ENCODE results near the gene HS6ST1. TPM values are rescaled to one million over a fixed set of nuclear protein-coding genes. Genes with fewer than 3 reads are reported as not detected.

Gene HS6ST1
- total and polyA plus RNA-seq, 2 donors (not counting 1 experiment from before 2014, with no cell fraction given), result 7.8 to 22.7 TPM

DNA sequence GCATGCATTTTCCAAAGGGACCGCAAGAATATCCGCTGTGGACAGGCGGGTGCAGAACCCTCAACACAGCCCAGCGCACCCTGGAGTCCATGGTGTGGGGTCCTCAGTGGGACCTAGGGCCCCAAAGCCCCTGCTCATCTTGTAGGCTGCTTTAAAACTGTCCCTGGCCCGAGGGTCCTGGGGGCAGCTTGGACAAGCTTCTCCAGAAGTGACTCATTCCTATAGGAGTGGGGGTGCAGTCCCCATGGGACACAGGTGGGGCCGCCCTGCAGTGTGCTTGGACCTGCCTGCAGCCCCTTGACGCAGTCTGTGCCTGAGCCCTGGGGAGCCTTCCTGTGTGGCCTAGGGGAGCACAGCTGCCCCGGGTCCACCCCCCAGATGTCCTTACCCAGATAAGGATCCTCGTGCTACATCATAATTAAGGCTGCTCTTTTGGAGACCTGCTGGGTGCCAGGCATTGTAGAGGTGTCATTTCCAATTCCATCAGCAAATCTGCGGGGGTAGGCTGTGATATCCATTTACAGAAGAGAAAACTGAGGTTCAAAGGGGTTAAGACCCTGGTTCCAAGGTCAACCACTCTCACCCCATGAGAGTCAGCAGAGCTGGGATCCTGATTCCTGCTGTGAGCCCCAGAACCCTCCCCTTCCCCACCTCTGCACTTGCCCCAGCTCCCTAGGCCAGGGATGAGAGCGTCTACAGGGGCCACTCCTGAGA, 1.7 kb upstream of the HS6ST1 start:
- Mint-ChIP-seq H3K27me3 (no peaks in the 10 kb centered on the region), H3K4me3 (peak overlapping the region; percentile 65), H3K27ac (no peak overlapping the region), H3K9me3 (ENCODE audit: insufficient read depth) (no peaks in the 10 kb centered on the region), H3K4me1 (peaks cover 33% of the 10 kb centered on the region)
- ATAC-seq (ENCODE audit: low read depth) (no peak), DNase-seq (peak; percentile 21)
- Histone ChIP-seq H3K4me2 (replicated peaks; ENCODE audit: low read depth, low read length, poor library complexity, severe bottlenecking) (no peak overlapping the region), H3K27me3 (replicated peaks in 1 of 4; ENCODE audit: control extremely low read depth in 1 of 4, control insufficient read depth in 3 of 4, insufficient read depth in 4 of 4, low read length in 3 of 4) (peaks cover 0 to 10% (median 0%) of the 10 kb centered on the region in 4 experiments), H3K79me2 (ENCODE audit: control insufficient read depth, insufficient read depth, low read length) (peaks cover 25% of the 10 kb centered on the region), H3K9me3 (ENCODE audit: control extremely low read depth in 1 of 3, control insufficient read depth in 2 of 3, insufficient read depth in 1 of 3, low read length in 2 of 3) (no peaks in the 10 kb centered on the region), H3K4me3 (ENCODE audit: control extremely low read depth in 1 of 5, extremely low read depth in 1 of 5, insufficient read depth in 1 of 5, low read depth in 2 of 5, low read length in 4 of 5) (no peak overlapping the region), H3K9ac (ENCODE audit: low read length) (no peak overlapping the region), H3K36me3 (replicated peaks in 1 of 2; ENCODE audit: control extremely low read depth in 1 of 2, control insufficient read depth in 1 of 2, extremely low read depth in 1 of 2, insufficient read depth in 2 of 2, low read length in 1 of 2) (peaks cover 0 to 8% of the 10 kb centered on the region in 2 experiments), H2AFZ (ENCODE audit: insufficient read depth, low read depth, low read length, poor library complexity, severe bottlenecking) (no peak overlapping the region), H3K4me1 (ENCODE audit: control insufficient read depth in 2 of 2, insufficient read depth in 2 of 2, low read length in 2 of 2) (peaks cover 26 to 38% of the 10 kb centered on the region in 2 donors), H3K27ac (ENCODE audit: low read length in 2 of 2) (no peak overlapping the region), H4K20me1 (ENCODE audit: control insufficient read depth, insufficient read depth, low read length, poor library complexity, severe bottlenecking) (peaks cover 42% of the 10 kb centered on the region)
- TF ChIP-seq, protein P1, sequence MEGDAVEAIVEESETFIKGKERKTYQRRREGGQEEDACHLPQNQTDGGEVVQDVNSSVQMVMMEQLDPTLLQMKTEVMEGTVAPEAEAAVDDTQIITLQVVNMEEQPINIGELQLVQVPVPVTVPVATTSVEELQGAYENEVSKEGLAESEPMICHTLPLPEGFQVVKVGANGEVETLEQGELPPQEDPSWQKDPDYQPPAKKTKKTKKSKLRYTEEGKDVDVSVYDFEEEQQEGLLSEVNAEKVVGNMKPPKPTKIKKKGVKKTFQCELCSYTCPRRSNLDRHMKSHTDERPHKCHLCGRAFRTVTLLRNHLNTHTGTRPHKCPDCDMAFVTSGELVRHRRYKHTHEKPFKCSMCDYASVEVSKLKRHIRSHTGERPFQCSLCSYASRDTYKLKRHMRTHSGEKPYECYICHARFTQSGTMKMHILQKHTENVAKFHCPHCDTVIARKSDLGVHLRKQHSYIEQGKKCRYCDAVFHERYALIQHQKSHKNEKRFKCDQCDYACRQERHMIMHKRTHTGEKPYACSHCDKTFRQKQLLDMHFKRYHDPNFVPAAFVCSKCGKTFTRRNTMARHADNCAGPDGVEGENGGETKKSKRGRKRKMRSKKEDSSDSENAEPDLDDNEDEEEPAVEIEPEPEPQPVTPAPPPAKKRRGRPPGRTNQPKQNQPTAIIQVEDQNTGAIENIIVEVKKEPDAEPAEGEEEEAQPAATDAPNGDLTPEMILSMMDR (IDR thresholded peaks at IDR 0.05), result no peak
- TF ChIP-seq EZH2 (IDR thresholded peaks at IDR 0.05; ENCODE audit: borderline replicate concordance, insufficient read depth, low read depth, low read length, poor library complexity, severe bottlenecking), result no peak
- WGBS (ENCODE audit: insufficient coverage), result 87% methylated on average over 9 of the region's 11 CpGs
- intact Hi-C loops (cut with micrococcal nuclease), result loop anchor here (5.0 kb wide), 2 partner anchors 212 to 432 kb away; no protein-coding TSS in a partner anchor
- ChIA-PET POLR2A (no interaction called here), CTCF (interaction anchor here (0.6 to 2.0 kb wide), 2 partner anchors 138 to 434 kb away, joined by 3 to 5 read pairs; no protein-coding TSS in a partner anchor)

DNA sequence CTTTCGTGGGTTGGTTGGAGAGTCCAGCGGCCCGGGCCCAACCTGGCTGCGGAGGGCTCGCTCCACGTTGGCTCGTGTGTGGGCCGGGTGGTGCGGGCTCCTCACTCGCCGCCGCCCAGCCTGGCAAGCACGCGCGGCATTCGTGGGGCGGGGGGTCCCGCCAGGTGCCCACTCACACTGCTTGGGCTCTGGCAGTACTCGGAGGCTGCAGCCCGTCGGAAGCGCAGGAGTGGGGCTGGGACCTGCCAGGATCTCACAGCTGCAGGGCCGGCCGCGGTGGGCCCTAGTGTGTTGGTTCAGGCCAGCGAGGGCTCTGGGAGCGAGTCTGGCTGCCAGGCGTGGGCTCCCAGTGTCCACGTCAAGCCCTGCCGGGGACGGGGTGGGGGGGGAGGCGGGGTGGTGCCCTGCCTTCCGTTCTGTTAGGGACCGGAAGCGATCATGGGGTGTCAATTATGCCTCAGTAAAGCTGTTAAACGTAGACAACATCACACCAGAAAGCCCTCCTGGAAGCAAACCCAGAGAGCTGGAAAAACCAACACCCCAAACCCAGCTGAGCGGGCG, 1.0 kb upstream of the HS6ST1 start:
- Histone ChIP-seq H3K4me3 (ENCODE audit: control extremely low read depth in 1 of 5, extremely low read depth in 1 of 5, insufficient read depth in 1 of 5, low read depth in 2 of 5, low read length in 4 of 5) (no peak overlapping the region), H3K9me3 (ENCODE audit: control extremely low read depth in 1 of 3, control insufficient read depth in 2 of 3, insufficient read depth in 1 of 3, low read length in 2 of 3) (no peaks in the 10 kb centered on the region), H4K20me1 (ENCODE audit: control insufficient read depth, insufficient read depth, low read length, poor library complexity, severe bottlenecking) (peaks cover 48% of the 10 kb centered on the region), H3K27ac (ENCODE audit: low read length in 2 of 2) (no peak overlapping the region), H3K27me3 (replicated peaks in 1 of 4; ENCODE audit: control extremely low read depth in 1 of 4, control insufficient read depth in 3 of 4, insufficient read depth in 4 of 4, low read length in 3 of 4) (peaks cover 0 to 10% (median 0%) of the 10 kb centered on the region in 4 experiments), H3K4me1 (ENCODE audit: control insufficient read depth in 2 of 2, insufficient read depth in 2 of 2, low read length in 2 of 2) (peaks cover 26 to 45% of the 10 kb centered on the region in 2 donors), H3K36me3 (replicated peaks in 1 of 2; ENCODE audit: control extremely low read depth in 1 of 2, control insufficient read depth in 1 of 2, extremely low read depth in 1 of 2, insufficient read depth in 2 of 2, low read length in 1 of 2) (peaks cover 0 to 11% of the 10 kb centered on the region in 2 experiments), H3K4me2 (replicated peaks; ENCODE audit: low read depth, low read length, poor library complexity, severe bottlenecking) (peak overlapping the region; percentile 91), H3K79me2 (ENCODE audit: control insufficient read depth, insufficient read depth, low read length) (peaks cover 31% of the 10 kb centered on the region), H2AFZ (ENCODE audit: insufficient read depth, low read depth, low read length, poor library complexity, severe bottlenecking) (peak overlapping the region; percentile 91), H3K9ac (ENCODE audit: low read length) (no peak overlapping the region)
- H3K4me1 Mint-ChIP-seq, result peaks cover 39% of the 10 kb centered on the region
- ATAC-seq (ENCODE audit: low read depth) (no peak), DNase-seq (peak; percentile 23)
- POLR2A ChIA-PET, result no interaction called here
- intact Hi-C loops (cut with micrococcal nuclease), result loop anchor here (5.0 to 10.0 kb wide), 5 partner anchors 213 to 1865 kb away; partner anchors contain the start of genes MZT2B, SAP130, SMPD4 and UGGT1
- CTCF ChIA-PET, result interaction anchor here (0.6 to 2.0 kb wide), 2 partner anchors 137 to 434 kb away, joined by 3 to 5 read pairs; no protein-coding TSS in a partner anchor
- no peak overlapping the region for H3K27ac Mint-ChIP-seq
- WGBS (ENCODE audit: insufficient coverage), result 93% methylated on average over 34 of the region's 38 CpGs
- peak overlapping the region; percentile 77 for H3K4me3 Mint-ChIP-seq
- TF ChIP-seq EZH2 (IDR thresholded peaks at IDR 0.05; ENCODE audit: borderline replicate concordance, insufficient read depth, low read depth, low read length, poor library complexity, severe bottlenecking), result no peak
- TF ChIP-seq, protein P1 (IDR thresholded peaks at IDR 0.05), result no peak
- no peaks in the 10 kb centered on the region for H3K9me3 Mint-ChIP-seq (ENCODE audit: insufficient read depth)
- no peaks in the 10 kb centered on the region for H3K27me3 Mint-ChIP-seq

All from B cell (primary cell).